Measurements from ENCODE around the gene CD180. TPM values are rescaled to one million over a fixed set of nuclear protein-coding genes. Genes with fewer than 3 reads are reported as not detected.
A peak's percentile ranks its signal among the peaks of the same experiment; 100 is the strongest.

CD180 gene
- total and polyA plus RNA-seq, 9 of the 15 experiments (the other 6 are each of a cell fraction or from before 2014, with no cell fraction given), result 0.01 to 0.07 TPM; not detected in 7

DNA sequence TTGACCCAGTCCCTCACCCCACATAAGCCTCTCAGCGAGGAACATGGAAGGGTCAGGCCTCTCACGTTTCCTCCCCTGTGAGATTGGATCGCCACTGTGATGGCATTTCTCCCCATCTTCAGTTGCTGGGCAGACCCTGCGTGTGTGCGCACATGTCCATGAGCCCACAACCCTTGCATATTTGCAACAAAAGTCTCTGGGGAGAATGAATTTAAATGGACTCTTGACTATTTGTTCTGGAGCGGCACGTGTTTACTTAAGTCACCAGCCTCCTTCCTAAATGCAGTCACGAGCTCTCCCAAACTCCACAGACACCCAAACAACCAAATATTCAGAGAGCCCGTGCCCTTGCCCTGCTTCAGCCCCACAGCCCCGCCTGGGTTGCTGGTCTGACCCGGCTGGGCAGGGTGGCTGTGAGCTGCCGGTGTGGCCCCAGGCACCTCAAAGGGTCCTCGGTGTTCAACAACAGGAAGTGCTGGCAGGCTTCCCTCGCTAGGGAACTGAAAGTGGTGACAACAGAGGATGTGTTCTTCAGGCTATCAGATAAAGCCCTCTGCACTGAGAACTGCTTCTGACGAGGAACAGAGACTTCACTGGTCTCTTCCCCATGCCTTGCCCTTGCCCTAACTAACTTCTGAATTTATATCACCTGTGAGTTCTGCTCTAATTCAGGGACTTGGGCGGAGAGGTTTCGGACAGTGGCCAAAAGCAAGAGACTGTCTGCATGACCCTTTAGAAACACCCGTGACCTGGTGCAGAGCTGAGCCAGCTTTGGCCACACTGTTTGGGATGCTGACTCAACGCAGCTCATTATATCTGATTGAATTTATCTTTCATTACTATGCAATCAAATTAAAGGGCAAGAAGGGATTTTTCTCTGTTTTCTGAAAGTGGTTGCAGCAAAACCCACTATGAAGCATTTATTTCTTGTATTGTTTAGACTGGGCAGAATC lies 19.2 kb upstream of the CD180 start (continued):
- TF ChIP-seq E2F6 (IDR thresholded peaks at IDR 0.05; ENCODE audit: borderline replicate concordance in 1 of 2, extremely low read depth in 1 of 2, insufficient read depth in 1 of 2, insufficient read length in 1 of 2, low read depth in 1 of 2, low read length in 1 of 2, poor library complexity in 1 of 2, severe bottlenecking in 1 of 2), result peak in 1 of 2 experiments; percentile 36
- no peak for TF ChIP-seq ZNF184 (CRISPR knock-in tag; IDR thresholded peaks at IDR 0.05)
- TF ChIP-seq GABPA (tag; conservative IDR thresholded peaks at IDR 0.05; ENCODE audit: low read depth), result peak; percentile 76
- TF ChIP-seq L3MBTL2 (IDR thresholded peaks at IDR 0.05), result peak; percentile 76
- no peak for TF ChIP-seq NR1H2 (CRISPR knock-in tag; IDR thresholded peaks at IDR 0.05)
- no peak for TF ChIP-seq ZNF407 (IDR thresholded peaks at IDR 0.05; ENCODE audit: low read depth)
- TF ChIP-seq EWSR1 (IDR thresholded peaks at IDR 0.05; ENCODE audit: borderline replicate concordance, low read depth, partially characterized antibody), result no peak
- TF ChIP-seq GABPB1 (CRISPR knock-in tag; IDR thresholded peaks at IDR 0.05), result peak; percentile 27; the same call in 1 of the 2 replicates

Measured in K562 (cell line).